VCaP (cell line): ENCODE data around the gene ADAMTSL5.

ENCODE experiments used
- H3K27ac ChIP-seq: fragments of 450-650 bp; 2 replicates; pipeline ENCODE4 v1.5.1; 2017
- CTCF ChIP-seq: fragments of 450-650 bp; conservative IDR thresholded peaks from 2 replicates; pipeline ENCODE4 v1.5.1; 2017; ENCODE audit warnings: mild to moderate bottlenecking, moderate library complexity

ADAMTSL5 gene

GRCh38 chr19:1508507-1508856 is 4.3 kb downstream of the ADAMTSL5 start:
- peak overlapping the region; percentile 75 for H3K27ac ChIP-seq
- TF ChIP-seq CTCF, result no peak

- H3K27ac ChIP-seq, result peak overlapping the region; percentile 75
- no peak for TF ChIP-seq CTCF
Observed at GRCh38 chr19:1507763-1508506, 4.9 kb downstream of the ADAMTSL5 start.

GRCh38 chr19:1507192-1507660 is 5.6 kb downstream of the ADAMTSL5 start:
- peak overlapping the region; percentile 75 for H3K27ac ChIP-seq
- no peak for TF ChIP-seq CTCF

GRCh38 chr19:1505991-1506881 is 6.6 kb downstream of the ADAMTSL5 start:
- no peak for TF ChIP-seq CTCF
- no peak overlapping the region for H3K27ac ChIP-seq

- no peak overlapping the region for H3K27ac ChIP-seq
Observed at GRCh38 chr19:1505012-1505411, 7.8 kb downstream of the ADAMTSL5 start.

GRCh38 chr19:1503925-1504773 is 8.7 kb downstream of the ADAMTSL5 start:
- no peak overlapping the region for H3K27ac ChIP-seq
- no peak for TF ChIP-seq CTCF

More at GRCh38 chr19:1505012-1505411, 7.8 kb downstream of the ADAMTSL5 start:
- no peak for TF ChIP-seq CTCF
